ENCODE measurements around the gene CFAP46.

The CFAP46 gene

DNA sequence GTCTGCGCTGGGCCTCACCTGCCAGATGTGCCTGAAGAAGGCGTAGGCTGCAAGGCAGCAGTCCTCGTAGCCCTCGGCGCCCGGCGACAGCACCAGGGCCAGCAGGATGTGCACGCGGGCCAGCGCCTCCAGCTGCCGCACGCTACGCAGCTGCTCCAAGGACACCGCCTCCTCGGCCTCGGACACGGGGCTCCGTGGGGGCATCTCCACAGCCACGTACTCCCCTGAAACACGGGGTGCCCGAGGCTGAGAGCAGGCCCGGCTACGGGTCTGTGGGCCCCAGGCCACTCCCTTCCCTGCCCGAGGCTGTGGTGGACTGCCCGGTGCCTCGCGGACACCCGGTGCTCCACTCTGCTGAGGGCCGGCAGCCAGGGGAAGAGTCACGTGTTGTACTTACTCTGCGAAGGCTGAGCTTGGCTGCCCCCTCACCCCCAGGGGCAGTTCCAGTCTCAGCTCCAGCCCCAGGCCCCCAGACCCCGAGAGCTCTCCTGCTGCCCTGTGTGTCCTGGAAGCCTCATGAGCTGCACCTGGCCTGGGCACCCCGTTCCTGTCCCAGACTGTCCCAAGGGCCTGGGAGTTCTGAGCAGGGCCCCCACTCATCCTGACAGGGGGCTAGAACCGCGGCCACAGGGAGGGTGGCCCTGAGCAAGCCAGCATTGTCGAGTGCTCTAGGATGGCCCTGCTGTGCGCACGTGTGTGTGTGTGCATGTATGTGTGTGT, 62.8 kb downstream of the CFAP46 start:
- DNase-seq (ENCODE audit: low read depth) = no peak

DNA sequence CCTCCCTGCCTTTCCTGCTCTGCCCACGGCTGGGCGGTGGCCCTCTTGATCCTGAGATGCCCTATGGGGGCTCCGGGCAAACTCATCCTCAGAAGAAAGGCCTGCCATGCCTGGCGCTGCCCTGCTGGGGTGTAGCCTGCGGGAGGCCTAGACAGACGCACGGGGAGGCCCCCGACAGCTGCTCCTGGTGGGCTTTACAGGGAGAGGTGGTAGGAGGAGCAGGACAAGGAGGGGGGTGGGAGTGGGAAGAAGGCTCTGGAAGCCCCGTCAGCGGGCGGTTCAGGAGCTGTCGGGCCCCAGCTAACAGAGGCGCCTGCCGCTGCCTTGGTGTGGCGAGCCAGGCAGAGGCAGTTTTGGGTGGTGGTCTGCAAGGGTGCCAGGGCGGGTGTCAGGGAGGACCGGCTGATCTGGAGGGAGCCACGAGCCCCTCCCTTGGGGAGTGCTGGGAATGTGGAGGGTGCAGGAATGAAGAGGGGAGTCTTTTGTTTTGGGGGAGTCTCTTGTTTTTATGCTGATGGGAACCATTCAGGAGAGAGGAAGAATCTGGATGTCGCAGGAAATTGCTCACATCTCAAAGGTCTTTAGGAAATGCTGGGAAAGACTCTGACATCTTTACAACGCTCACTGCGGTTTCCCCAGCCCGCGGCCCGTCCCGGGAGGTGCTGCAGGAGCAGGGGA, 63.5 kb downstream of the CFAP46 start:
- no peak for DNase-seq (ENCODE audit: low read depth)

DNA sequence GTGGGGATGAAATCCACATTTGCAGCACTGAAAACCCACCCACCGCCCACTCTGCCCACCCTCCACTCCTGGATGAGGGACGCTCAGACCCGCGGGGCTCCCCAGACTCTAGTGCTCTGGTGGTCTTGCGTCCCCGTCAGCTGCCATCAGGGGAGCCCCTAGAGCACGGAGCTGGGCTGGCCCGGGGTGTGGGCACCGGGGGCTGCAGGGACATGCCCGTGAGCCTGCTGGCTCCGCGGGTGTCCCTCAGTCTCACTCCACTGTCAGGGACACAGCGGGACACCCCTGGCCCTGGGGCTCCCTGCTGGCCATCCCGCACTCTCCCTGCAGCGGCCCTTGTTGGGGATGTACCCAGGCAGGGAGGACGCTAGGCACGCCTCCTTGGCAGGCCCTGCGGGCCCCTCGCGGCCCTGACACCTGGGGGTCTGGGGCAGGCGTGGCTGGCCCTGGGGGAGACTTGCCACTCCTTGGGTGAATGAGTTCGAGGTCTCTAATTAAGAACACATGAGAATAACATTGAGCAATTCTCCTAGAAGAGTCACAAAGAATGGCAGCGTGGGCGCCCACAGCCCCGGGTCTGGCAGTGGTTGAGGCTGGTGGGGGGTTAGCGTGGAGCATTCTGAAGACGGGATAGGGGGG, 64.2 kb downstream of the CFAP46 start:
- DNase-seq (ENCODE audit: low read depth) = no peak

DNA sequence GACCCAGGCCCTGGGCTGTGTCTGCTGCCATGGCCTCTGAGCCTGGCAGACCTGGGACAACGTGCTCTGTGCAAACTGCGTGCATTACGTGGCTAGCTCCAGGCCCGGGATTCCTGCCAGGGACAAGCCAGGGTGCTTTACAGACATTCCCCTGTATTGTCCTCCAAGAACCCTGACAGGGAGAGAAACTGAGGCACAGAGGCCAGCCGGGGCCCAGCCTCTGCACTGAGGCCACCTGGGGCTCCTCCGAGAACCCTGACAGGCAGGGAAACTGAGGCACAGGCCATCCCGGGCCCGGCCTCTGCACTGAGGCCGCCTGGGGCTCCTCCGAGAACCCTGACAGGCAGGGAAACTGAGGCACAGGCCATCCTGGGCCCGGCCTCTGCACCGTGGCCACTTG, 64.9 kb downstream of the CFAP46 start:
- no peak for DNase-seq (ENCODE audit: low read depth)

DNA sequence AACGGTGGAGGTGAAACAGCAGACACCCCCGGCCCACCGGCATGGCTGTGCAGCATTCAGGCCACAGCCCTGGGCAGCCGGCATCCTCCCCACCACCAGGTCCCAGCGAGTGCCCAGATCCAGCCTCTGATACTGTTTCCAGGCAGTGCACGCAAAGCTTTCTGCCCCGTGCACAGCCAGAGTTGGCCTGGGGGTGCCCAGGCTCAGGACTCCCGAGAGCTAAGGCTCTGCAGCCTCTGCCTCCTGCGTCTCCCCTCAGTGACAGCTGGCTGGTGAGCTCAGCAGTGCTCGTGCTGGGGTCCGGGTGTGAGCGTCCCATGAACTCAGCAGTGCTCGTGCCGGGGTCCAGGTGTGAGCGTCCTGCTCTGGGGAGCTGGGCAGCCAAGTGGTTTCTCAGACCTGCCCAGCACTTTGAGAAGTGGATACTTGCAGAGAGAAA, 65.4 kb downstream of the CFAP46 start:
- no peak for DNase-seq (ENCODE audit: low read depth)

DNA sequence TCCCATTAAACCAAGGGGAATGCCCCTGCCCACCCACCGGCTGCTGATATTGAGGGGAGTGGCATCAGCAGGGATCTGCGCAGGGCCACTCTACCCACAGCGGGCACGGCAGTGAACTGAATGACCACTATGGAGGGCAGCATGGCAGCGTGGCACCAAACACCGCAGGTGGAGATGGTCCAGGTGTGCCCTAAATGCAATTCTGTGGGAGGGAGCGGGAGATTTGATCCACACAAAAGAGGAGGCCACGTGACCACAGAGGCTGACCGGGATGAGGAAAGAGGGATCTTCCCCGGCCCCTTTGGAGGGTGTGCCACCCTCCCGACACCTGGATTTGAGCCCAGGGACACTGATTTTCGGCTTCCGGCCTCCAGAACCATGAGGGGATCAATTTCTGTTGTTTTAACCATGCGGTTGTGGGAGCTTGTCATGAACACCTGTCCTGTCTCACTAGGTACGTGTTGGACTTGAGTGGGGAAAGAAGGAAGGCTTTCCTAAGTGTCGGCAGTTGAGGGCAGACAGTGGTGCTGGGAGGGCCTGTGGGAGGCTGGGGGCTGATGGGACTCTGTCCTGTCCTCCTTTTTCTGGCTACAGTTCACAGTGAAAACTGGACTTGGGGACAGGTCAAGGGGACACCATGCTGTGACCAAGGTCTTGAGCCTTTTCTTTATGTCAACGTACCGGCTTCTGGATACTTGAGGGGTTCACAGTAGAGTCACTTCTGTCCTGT, 66.1 kb downstream of the CFAP46 start:
- DNase-seq (ENCODE audit: low read depth) = no peak

DNA sequence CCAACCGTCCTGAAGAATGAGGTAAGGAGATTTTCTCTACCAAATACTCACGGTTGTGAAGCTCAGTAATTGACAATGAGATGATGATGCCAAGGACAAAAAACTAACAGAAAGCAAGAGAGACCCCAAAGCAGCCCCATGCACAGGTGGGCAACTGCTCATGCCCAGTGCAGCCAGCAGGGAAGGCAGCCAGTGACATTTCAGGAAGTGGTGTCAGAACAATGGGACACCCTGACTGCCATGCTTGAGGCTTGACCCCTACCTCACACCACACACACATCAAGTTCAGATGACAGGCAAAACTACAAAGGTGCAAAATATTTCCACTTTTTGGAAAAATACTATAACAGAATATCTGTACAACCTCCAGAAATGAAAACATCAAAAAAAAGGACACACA, 66.9 kb downstream of the CFAP46 start:
- DNase-seq (ENCODE audit: low read depth) = no peak

DNA sequence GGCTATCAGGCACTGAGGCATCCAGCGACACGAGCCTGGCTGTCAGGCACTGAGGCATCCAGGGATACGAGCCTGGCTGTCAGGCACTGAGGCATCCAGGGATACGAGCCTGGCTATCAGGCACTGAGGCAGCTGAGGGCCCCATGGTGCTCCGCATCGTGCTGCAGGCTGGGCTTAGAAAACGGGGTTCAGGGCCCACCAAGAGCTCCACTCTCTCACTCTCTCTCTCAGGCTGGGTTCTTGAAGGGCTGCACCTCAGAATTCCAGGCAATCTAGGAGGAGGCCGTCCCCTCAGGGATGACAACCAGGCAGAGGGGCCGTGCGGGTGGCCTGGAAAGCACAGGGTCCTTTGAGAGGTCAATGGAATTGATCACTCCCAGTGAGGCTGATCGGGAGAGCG, 69.0 kb downstream of the CFAP46 start:
- DNase-seq (ENCODE audit: low read depth) = no peak

DNA sequence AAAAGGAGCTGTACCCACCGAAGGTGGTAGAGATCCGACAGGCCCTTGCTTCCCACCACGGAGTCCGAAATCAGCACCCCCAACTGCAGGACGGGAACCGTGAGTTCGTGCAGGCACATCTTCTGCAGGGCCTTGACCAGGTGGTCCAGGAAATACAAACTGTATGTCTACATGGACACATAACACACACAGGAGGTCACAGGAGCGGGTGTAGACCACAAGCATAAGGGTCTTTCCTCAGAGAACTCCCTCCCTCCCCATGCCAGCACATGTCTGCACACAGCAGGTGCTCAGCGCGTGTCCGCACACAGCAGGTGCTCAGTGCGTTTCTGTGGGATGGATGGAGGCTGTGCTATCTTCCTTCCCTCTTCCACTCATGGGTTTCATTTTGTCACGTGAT, 69.7 kb downstream of the CFAP46 start:
- DNase-seq (ENCODE audit: low read depth) = no peak

DNA sequence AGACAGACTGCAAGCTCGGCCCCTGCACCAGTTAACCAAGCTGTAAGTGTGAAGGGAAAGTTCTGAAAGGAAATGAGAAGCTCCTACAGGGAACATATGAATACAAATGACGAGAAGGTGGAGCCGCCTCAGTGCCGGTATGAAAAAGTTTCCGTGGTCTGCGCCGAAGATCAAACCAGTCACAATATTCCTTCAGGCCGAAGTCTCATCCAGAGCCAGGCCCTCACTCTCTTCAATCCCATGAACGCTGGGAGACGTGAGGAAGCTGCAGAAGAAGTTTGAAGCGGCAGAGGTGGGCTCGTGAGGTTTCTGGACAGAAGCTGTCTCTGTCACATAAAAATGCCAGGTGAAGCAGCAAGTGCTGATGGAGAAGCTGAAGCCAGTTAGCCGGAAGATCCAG, 71.9 kb downstream of the CFAP46 start:
- DNase-seq (ENCODE audit: low read depth) = no peak

DNA sequence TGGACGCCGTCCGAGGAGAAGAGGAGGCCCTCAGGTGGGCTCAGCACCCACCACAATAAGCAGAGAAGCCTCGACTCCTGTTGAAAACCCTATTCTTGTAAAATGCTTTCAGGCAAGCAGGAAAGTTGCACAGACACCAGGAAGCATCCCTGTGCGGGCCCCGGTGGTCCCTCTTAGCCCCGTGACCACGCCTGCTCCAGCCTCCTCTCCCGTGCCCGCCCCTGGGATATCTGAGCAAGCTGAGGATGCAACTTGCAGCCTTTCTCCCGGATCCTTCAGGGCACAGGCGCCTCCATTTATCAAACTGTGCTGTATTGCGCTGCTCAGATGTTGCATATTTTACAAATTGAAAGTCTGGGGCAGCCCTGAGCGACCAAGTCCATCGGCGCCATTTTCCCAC, 72.7 kb downstream of the CFAP46 start:
- DNase-seq (ENCODE audit: low read depth) = no peak

DNA sequence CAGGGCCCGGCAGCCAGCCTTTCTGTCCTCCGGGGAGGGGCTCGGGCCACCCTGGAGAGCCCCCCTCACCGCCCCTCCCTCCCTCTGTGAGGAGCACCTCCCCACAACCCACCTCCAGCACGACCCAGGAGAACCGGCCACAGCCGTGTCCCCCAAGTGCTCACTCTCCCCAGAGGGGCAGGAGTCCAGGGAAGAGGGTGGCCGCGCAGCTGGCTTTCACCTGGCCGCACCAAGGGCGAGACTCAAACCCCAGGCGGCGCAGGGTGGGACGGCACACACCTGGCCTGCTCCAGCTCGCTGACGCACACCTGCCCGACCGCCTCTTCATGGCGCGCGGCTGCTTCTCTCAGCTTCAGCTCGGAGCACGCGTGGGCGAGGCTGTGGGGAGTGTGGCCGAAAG, 73.4 kb downstream of the CFAP46 start:
- no peak for DNase-seq (ENCODE audit: low read depth)

DNA sequence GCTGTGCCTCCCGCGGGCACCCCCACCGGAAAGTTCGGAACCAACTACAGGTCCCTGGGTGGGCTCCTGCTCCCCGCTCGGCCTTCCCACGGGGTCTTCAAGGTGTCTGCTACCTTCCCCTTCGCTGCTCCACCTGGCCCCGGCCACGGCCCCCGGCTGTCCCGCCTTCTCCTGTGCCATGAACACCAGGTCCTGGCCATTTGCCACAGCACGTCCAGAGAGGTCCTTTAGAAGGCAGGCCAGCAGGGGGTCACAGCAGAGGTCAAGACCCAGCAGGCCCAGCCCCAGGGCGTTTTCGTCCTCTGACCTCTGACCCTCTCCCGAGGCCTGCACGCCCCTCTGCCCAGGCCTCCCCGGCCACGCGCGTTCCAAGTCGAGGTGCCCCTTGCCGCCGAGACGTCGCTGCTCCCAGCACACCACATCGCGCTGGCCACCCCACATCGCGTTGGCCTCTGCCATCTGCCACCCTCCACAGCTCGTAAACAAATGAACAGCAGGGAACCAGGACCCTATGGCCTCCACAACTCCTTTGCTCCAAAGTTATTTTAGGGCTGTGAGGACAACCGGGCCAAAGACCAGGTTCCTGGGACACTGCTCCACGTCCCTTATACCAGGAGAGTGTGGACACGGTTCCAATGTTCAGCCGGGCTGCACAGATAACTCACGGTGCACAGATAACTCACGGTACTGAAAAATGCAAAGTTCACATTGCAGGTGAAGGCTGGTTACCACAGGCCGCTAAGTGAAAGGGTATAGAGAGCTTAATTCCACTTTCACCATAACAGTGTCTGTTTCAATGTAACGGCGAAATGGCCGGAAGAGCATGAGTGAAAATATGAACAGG, 74.3 kb downstream of the CFAP46 start:
- DNase-seq (ENCODE audit: low read depth) = no peak

DNA sequence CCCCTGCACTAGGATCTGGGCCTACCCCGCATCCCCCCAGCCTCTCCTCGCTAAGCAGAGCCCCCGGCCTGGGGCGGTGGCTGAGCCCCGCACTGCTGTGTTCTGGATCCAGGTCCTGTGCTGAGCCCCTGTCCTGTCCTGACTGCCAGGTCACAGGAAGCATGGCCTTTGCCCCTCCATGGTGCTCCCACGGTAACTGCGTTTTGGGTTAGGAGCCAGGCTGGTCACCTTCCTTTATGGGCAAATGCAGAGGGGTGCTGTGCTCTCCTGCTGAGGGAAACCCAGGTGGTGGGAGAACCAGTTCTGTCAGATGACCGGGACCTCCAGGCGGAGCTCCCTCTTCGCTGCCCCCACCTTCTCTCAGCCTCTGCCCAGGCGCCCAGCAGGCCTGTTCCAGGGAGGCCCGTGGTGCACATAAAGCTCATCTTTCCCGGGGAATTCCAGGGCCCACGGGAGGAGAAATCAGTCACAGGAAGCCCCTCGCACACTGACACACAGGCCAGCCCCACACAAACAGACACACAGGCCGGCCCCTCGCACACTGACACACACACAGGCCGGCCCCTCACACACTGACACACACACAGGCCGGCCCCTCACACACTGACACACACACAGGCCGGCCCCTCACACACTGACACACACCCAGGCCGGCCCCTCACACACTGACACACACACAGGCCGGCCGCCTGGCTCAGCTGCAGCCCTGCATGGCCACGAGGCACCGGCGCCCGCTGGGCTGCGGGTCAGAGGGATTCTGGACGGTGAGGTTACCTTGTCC, 75.6 kb downstream of the CFAP46 start:
- no peak for DNase-seq (ENCODE audit: low read depth)

DNA sequence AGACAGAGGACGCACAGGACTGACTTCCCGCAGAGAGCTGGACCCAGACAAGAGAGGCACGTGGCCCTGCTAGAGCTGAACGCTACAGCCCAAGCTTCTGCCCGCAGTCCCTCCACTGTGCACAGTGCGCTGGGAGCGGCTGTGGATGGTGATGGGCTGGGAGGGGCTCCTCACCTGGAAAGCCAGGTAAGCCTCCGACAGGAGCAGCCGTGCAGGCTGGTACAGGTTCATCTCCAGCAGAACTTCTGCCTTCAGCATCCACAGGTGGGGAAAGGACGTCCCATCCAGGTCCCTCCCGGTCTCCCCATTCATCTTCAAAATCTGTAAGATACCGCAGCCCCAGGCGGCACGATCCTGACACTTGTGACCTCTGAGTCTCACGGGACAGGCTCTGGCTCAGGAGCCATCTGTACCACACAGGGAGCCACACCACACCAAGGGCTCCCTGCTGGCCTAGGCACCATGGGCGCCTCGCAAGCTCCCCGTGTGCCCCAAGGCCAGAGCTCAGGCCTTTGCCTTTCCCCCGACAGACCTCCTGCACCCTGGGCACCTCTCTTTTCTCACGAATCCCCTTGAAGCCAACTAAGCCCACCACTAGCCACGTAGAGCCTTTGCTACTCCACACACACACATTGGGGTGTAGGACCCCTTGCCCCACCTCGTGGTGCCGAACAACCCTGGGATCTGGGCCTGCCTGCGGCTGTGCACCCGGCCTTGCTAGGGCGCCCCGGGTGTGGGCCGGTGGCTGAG, 76.3 kb downstream of the CFAP46 start:
- DNase-seq (ENCODE audit: low read depth) = no peak

DNA sequence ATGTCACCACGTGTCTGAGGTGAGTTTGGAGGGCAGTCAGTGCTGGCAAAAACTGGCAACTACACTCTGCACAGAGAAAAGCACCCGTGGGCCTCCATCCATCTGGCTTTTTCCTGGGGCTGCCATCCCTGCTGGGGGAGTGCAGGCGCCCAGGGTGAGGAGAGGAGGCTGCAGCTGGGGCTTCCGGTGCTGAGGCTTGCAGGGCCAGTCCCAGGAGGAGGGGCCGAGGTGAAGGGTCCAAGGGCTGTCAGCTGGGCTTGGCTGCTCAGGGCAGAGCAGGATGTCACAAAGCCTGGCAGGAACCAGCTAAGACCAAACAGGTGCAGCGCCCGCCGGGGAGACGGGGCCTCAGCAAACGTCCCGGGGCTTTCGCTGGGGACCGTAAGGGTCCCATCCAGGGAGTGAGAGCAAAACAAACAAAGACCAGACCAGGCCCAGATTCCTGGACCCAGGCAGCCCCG, 77.2 kb downstream of the CFAP46 start:
- no peak for DNase-seq (ENCODE audit: low read depth)

DNA sequence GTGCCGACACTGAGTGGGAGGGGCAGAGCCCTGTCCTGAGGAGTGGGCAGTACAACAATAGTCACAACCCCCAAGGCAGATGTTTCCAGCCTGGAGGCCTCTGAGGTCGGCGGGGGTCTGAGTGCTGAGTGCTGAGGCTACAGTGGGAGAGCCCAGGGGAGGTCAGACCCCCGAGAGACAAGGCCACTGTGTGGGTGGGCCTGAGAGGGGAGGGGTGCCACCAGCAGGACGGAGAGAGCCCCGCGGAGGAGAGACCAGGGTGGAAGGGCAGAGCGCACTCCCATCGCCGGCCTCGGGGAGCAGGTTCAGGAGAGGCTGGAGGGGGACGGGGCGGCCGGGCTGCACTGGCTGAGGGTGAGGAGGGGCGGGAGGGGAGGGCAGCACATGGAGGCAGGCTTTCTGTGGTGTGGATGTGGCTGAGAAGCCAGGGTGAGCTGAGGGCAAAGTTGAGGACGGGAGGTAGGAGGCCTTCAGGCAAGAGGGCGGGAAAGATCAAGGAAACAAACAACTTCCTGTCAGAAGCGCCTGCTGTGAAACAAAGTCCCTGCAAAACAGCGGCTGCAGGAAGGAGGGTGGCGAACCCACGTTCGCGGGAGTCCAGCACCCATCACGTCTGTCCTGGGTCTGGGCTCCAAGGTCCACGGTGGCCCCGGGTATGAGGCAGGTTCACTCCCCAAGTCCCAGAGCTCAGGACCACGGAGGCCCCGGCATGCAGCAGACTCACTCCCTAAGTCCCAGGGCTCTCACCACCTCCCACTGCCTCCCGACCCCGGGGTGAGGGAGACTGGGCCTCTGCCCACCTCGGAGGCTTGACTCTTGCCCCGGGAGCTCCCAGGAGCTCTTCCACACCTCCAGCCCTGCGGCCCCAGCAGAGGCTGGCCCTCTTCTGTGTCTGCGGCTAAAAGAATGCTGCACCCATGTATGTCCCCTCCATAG, 79.6 kb downstream of the CFAP46 start:
- DNase-seq (ENCODE audit: low read depth) = no peak

DNA sequence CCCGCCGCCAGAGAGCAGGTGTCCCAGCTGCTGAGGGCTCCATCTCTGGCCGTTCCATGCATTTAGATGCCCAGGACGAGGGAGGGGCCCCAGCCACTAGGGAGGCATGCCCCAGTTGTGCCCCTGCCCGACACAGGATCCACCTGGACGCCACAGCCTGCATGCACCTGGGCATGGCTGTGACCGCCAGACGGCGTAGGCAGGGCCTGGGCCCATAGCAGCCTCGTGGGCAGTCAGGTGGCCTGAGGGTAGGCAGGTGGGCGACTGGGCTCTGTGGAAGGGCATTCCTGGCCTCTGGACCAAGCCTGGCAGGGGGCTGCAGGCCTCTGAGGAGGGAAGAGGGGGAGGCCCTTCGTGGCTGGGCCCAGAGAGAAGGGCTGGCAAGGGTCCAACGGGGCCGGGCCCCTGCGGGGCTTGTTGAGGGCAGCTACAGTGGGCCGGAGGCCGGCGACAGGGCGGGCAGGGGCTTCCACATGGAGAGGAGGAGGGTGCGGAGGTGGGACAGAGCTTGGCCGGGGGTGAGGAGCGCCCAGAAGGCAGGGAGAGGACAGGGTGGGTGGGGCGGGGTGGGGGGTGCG, 80.4 kb downstream of the CFAP46 start:
- no peak for DNase-seq (ENCODE audit: low read depth)

Measured in stimulated activated CD8-positive, alpha-beta memory T cell treated with anti-CD3 and anti-CD28 coated beads, Interleukin-15, amount 100 ng/mL, for 24 hours (primary cell).